NT2/D1 (cell line): Measurements from ENCODE around the gene SERTAD2.

ENCODE experiments used
- SUZ12 ChIP-seq: IDR thresholded peaks from 2 replicates; pipeline ENCODE4 v1.6.1; 2011; ENCODE audit not compliant: insufficient read length, insufficient read depth; ENCODE audit errors: extremely low read depth
- ZNF274 ChIP-seq: IDR thresholded peaks from 2 replicates; pipeline ENCODE4 v1.6.1; 2011; ENCODE audit warnings: mild to moderate bottlenecking, low read depth, low read length

DNA sequence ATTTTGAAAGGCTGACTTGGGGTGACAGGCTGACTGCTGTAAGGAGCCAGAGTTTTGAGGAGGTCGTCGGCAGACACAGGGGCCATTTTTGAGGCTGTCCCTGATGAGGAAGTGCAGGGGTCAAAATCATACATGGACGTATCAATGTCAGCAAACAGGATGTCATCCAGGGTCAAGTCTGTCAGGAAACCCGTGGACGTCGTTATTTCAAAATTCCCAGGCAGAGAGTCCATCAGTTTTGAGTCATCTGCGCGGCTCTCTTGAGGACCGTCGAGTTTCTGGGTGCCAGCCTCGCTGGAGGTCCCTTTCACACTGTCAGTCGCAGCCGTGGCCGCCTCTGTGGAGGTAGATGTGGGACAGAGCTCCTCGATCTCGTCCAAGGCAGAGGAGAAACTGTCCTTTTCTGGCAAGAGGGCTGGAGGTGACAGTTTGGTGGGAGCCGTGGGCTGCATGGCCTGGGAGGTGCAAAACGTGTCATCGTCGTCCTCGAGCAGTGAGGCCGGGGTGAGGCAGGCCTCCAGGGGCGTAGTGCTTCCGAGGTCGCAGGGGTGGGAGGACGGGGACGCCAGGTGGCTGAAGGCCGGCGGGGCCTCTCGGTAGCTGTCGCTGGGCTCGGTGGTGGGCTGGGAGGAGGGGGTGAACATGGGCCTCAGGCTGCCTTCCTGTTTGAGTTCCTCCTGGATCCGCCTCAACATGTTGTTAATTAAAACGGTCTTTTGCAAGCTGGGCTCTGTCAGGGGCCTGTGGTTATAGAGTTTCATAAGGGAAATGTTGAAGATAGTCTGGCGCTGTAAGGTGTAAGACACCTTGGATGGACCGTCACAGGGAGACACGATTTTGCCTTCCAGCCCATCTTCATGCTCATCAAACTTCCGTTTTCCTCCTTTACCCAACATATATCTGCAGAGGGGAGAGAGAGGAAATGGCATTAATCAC is 17.5 kb downstream of the SERTAD2 start:
- TF ChIP-seq ZNF274 (no peak), SUZ12 (no peak)
